Neuron (in vitro differentiated cells): Measurements from ENCODE around the gene ABCC8.
A peak's percentile ranks its signal among the peaks of the same experiment; 100 is the strongest.

Experiments
- H2AFZ ChIP-seq: one replicate; pipeline ENCODE4 v1.6.1; 2013; ENCODE audit warnings: low read depth, mild to moderate bottlenecking, inconsistent platforms, low read length, moderate library complexity
- H3K27me3 ChIP-seq: one replicate; pipeline ENCODE4 v1.6.1; 2013; ENCODE audit warnings: low read length; ENCODE audit not compliant: insufficient read depth
- H3K36me3 ChIP-seq: one replicate; pipeline ENCODE4 v1.6.1; 2013; ENCODE audit warnings: low read length; ENCODE audit not compliant: insufficient read depth
- H3K4me1 ChIP-seq: one replicate; pipeline ENCODE4 v1.6.1; 2013; ENCODE audit warnings: low read length; ENCODE audit not compliant: insufficient read depth
- H3K4me3 ChIP-seq: 2 replicates; pipeline ENCODE4 v1.5.1; 2013; ENCODE audit warnings: mild to moderate bottlenecking, low read length, moderate library complexity
- H3K9me3 ChIP-seq: one replicate; pipeline ENCODE4 v1.6.1; 2013; ENCODE audit warnings: low read length

Gene ABCC8

GRCh38 chr11:17477084-17477333, 364 bp upstream of the ABCC8 start:
- Histone ChIP-seq H3K9me3 (no peaks in the 10 kb centered on the region), H3K27me3 (peaks cover 45% of the 10 kb centered on the region), H3K4me1 (peaks cover 12% of the 10 kb centered on the region), H2AFZ (no peak overlapping the region), H3K4me3 (no peak overlapping the region), H3K36me3 (no peaks in the 10 kb centered on the region)

DNA sequence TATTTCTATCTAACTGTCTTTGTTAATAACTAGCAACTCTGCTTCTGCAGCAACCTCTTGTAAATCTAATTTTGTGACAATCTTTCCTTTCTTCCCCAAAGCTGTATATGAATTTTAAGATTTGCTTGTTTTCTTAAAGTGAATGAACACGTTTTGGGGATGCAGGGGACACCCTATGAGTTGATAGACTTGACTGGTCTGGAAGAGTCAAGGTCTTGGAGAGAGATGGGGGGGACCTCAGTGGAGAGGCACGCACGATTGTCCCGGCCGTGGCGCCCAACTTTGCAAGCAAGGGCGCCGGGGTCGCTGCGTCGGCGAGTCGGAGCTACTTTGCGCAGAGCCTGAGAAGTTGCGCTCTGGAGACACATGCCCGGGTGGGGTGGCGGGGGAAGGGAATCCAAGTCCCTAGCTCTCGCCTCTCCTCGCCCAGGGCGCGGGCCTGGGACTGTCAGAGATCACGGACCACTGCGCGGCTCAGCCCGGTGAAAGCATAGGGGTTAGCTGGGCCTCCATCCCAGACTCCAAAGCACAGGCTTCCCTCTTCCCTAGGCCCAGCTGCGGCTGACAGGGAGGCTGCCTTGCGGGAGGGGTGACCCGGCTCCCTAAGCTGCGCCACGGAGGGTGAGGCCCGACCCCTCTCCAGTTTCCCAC, 854 bp downstream of the ABCC8 start:
- Histone ChIP-seq H3K4me1 (peaks cover 12% of the 10 kb centered on the region), H3K9me3 (no peaks in the 10 kb centered on the region), H2AFZ (peak overlapping the region; percentile 95), H3K27me3 (peaks cover 44% of the 10 kb centered on the region), H3K4me3 (peak overlapping the region; percentile 73), H3K36me3 (no peaks in the 10 kb centered on the region)

GRCh38 chr11:17473071-17473744, 3.4 kb downstream of the ABCC8 start:
- no peaks in the 10 kb centered on the region for H3K36me3 ChIP-seq
- no peak overlapping the region for H3K4me3 ChIP-seq
- H2AFZ ChIP-seq = no peak overlapping the region
- no peaks in the 10 kb centered on the region for H3K9me3 ChIP-seq
- H3K27me3 ChIP-seq = peaks cover 42% of the 10 kb centered on the region
- H3K4me1 ChIP-seq = peaks cover 5% of the 10 kb centered on the region

DNA sequence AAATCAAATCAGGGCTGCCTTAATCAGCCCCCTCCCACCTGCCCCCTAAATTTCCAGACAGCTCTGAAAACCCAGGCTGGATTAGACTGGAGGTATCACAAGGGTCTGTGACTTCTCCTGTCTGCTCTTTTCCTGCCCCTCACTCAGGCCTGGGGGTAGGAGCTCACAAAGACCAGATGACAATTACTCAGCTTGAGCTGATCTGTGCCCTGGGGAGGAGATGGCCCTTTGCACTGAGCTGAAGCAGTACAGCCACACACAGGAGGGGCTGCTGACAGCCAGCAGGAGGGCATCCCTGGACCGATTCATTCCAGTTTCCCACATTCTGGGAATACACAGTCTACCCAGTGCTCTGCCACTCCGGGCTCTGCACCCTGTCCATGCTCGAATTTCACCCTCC, 4.2 kb downstream of the ABCC8 start:
- H3K27me3 ChIP-seq = peaks cover 35% of the 10 kb centered on the region
- no peaks in the 10 kb centered on the region for H3K36me3 ChIP-seq
- H3K4me3 ChIP-seq = no peak overlapping the region
- H3K9me3 ChIP-seq = no peaks in the 10 kb centered on the region
- H3K4me1 ChIP-seq = peaks cover 5% of the 10 kb centered on the region
- no peak overlapping the region for H2AFZ ChIP-seq

- H3K27me3 ChIP-seq = peaks cover 28% of the 10 kb centered on the region
- no peak overlapping the region for H3K4me3 ChIP-seq
- no peaks in the 10 kb centered on the region for H3K9me3 ChIP-seq
- H2AFZ ChIP-seq = no peak overlapping the region
- no peaks in the 10 kb centered on the region for H3K36me3 ChIP-seq
- peaks cover 5% of the 10 kb centered on the region for H3K4me1 ChIP-seq
These were observed 5.1 kb downstream of the ABCC8 start for GRCh38 chr11:17471501-17471900.

DNA sequence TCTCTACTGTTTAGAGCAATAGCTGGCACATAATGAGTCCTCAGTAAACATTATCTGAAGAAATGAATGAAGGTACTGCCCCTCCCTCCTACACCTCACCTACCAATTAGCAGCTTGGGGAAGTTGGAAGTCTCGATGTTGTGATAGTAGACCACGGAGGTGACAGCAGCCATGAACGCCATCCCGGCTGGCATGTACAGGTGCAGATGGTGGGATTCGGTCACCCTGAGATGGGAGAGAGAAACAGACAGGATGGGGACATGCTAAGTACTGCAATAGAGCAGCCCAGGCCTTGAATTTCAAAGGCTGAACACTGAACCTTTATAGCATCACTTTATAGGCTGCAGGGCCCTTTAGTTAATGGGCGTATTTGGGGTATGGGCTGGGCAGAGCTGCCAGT, 6.6 kb downstream of the ABCC8 start:
- H3K9me3 ChIP-seq = no peaks in the 10 kb centered on the region
- H3K27me3 ChIP-seq = peaks cover 16% of the 10 kb centered on the region
- no peaks in the 10 kb centered on the region for H3K4me1 ChIP-seq

DNA sequence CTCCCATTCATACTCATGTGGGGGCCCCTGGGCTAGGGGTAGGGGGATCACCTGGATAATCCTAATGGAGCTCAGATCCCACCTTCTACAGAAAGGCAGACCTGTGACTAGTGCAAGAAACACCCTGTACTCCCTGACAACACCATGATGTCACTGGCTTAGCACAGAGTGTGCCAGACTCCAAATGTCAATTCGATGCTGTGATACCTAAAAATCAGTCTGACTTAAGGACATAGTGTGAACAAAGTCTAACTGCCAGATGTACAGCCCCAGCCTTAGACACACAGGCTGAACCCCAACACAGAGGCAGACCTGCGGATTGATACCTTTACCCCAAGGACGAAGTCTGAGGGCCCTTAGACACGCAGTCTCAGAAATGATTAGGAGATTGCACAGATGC, 8.5 kb downstream of the ABCC8 start:
- Histone ChIP-seq H3K4me3 (no peak overlapping the region), H3K4me1 (no peaks in the 10 kb centered on the region), H2AFZ (no peak overlapping the region), H3K9me3 (no peaks in the 10 kb centered on the region), H3K27me3 (no peaks in the 10 kb centered on the region), H3K36me3 (no peaks in the 10 kb centered on the region)

More for the DNA sequence above, 6.6 kb downstream of the ABCC8 start:
- Histone ChIP-seq H2AFZ (no peak overlapping the region), H3K4me3 (no peak overlapping the region), H3K36me3 (no peaks in the 10 kb centered on the region)

DNA sequence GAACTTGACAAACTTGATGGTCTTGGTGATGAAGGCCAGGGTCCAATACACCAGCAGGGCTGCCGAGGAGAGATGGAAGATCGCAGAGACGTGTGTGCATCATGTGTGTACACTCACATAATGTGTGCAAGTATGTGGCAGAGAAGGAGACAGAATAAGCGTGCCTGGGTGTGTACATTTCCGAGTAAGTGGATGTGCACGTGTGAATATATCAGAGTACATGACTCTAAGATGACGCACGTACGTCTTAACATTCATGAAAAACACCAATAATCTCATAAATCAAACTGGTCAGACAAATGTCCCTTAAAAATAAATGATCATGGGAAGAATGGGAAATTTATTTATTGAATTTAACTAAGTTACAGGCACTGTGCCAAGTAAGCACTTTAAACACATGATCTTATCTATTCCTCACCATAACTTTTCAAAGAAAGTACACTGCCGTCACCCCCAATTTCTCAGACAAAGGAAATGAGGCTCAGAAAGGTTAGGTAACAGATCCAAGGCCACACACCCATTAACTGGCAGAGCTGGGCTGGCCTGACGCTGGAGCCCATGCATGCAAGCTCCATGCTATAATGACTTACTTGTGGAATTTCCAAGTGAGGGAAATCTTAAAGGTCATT, 13.0 kb downstream of the ABCC8 start:
- no peaks in the 10 kb centered on the region for H3K36me3 ChIP-seq
- no peak overlapping the region for H3K4me3 ChIP-seq
- H3K9me3 ChIP-seq = no peaks in the 10 kb centered on the region
- H3K27me3 ChIP-seq = no peaks in the 10 kb centered on the region
- no peak overlapping the region for H2AFZ ChIP-seq
- H3K4me1 ChIP-seq = no peaks in the 10 kb centered on the region

- Histone ChIP-seq H3K4me1 (no peaks in the 10 kb centered on the region), H2AFZ (no peak overlapping the region), H3K36me3 (no peaks in the 10 kb centered on the region), H3K27me3 (no peaks in the 10 kb centered on the region), H3K9me3 (no peaks in the 10 kb centered on the region), H3K4me3 (no peak overlapping the region)
These were observed 13.7 kb downstream of the ABCC8 start for GRCh38 chr11:17462940-17463339.

DNA sequence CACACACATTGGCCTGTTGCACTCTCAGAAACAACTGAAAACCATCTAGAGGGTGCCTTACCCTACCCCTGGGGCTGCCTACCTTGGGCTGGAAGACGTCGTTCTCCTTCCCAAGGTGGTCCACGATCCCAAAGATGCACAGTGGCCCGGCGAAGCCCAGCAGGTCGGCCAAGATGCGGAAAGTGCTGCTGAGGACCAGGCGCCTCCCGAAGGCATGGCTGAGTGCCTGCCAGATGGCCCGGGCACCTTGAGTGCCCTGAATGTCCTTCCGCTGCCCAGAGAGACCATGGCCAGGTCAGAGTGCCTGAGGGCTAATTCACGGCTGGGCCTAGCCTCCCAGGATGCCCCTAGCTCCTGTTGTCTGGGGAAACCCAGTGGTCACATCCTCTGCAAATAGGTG, 16.2 kb downstream of the ABCC8 start:
- Histone ChIP-seq H2AFZ (no peak overlapping the region), H3K4me1 (no peaks in the 10 kb centered on the region), H3K4me3 (no peak overlapping the region), H3K36me3 (no peaks in the 10 kb centered on the region), H3K27me3 (peaks cover 8% of the 10 kb centered on the region), H3K9me3 (no peaks in the 10 kb centered on the region)

GRCh38 chr11:17459236-17459896, 17.3 kb downstream of the ABCC8 start:
- peaks cover 8% of the 10 kb centered on the region for H3K27me3 ChIP-seq

GRCh38 chr11:17458268-17458667, 18.4 kb downstream of the ABCC8 start:
- Histone ChIP-seq H3K4me1 (no peaks in the 10 kb centered on the region), H2AFZ (no peak overlapping the region), H3K4me3 (no peak overlapping the region), H3K9me3 (no peaks in the 10 kb centered on the region), H3K36me3 (no peaks in the 10 kb centered on the region), H3K27me3 (peaks cover 8% of the 10 kb centered on the region)

More at GRCh38 chr11:17459236-17459896, 17.3 kb downstream of the ABCC8 start:
- Histone ChIP-seq H3K4me1 (no peaks in the 10 kb centered on the region), H3K4me3 (no peak overlapping the region), H3K36me3 (no peaks in the 10 kb centered on the region), H3K9me3 (no peaks in the 10 kb centered on the region), H2AFZ (no peak overlapping the region)

DNA sequence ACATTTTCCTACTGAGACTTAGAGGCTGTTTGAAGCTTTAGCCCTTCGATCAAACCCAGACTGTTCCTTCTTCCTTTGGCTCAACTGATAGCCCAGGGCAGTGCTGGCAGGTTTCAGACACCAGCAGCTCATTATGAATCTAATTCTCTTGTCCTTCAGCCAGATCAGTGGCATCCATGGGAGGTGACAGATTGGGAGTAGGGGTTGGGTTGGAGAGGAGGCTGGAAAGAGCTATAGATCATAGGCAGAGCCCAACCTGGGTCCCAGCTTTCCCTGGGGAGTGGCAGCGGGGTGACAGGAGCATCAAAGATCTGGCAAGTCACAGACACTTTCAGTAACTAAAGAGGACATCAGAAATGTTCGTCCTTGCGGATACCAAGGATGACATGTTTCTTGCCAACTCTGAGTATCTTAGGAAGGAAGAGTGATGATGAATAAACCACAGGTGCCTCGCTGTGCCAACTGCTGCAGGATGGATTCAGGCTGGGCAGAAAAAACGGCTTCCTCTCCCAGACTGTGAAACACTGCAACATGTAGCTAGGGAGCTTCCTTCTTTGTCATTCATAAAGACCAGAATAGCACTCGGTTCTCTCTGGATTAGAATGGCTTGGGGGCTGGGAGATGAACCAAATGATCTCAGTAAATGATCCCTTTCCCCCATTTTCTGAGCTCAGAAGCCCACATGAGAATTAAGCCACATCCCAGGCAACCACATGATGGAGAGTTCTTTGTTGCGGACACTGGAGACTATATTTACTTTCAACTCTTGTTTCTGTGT, 19.1 kb downstream of the ABCC8 start:
- H3K27me3 ChIP-seq = peaks cover 8% of the 10 kb centered on the region
- no peak overlapping the region for H2AFZ ChIP-seq
- H3K36me3 ChIP-seq = no peaks in the 10 kb centered on the region
- peaks cover under 1% of the 10 kb centered on the region for H3K9me3 ChIP-seq
- H3K4me1 ChIP-seq = no peaks in the 10 kb centered on the region
- H3K4me3 ChIP-seq = no peak overlapping the region
